ENCODE measurements around the gene KAZN. TPM values are rescaled to one million over a fixed set of nuclear protein-coding genes. Genes with fewer than 3 reads are reported as not detected.

The KAZN gene
- total and polyA plus RNA-seq, 2 of the 8 experiments (the other 6 are each of a cell fraction or from before 2014, with no cell fraction given), result 3.7 to 11.8 TPM

- TF ChIP-seq, protein P1, sequence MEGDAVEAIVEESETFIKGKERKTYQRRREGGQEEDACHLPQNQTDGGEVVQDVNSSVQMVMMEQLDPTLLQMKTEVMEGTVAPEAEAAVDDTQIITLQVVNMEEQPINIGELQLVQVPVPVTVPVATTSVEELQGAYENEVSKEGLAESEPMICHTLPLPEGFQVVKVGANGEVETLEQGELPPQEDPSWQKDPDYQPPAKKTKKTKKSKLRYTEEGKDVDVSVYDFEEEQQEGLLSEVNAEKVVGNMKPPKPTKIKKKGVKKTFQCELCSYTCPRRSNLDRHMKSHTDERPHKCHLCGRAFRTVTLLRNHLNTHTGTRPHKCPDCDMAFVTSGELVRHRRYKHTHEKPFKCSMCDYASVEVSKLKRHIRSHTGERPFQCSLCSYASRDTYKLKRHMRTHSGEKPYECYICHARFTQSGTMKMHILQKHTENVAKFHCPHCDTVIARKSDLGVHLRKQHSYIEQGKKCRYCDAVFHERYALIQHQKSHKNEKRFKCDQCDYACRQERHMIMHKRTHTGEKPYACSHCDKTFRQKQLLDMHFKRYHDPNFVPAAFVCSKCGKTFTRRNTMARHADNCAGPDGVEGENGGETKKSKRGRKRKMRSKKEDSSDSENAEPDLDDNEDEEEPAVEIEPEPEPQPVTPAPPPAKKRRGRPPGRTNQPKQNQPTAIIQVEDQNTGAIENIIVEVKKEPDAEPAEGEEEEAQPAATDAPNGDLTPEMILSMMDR (IDR thresholded peaks at IDR 0.05; ENCODE audit: control extremely low read depth in 1 of 3, insufficient read depth in 1 of 3, low read depth in 1 of 3, low read length in 3 of 3), result no peak
- TF ChIP-seq JUN (IDR thresholded peaks at IDR 0.05; ENCODE audit: low read depth, low read length) (no peak), BCL11A (IDR thresholded peaks at IDR 0.05; ENCODE audit: low read depth in 2 of 2, low read length in 2 of 2) (no peak), EGR1 (IDR thresholded peaks at IDR 0.05; ENCODE audit: borderline replicate concordance, low read depth, low read length) (no peak), SRF (IDR thresholded peaks at IDR 0.05; ENCODE audit: low read depth, low read length) (no peak), KDM5A (IDR thresholded peaks at IDR 0.05; ENCODE audit: low read length) (no peak), CBX5 (IDR thresholded peaks at IDR 0.05; ENCODE audit: low read depth, low read length) (no peak)
Observed at GRCh38 chr1:14743368-14743767, 144.9 kb downstream of the KAZN start (continued).
